H9 (cell line): ENCODE results near the gene HDAC7. TPM values are rescaled to one million over a fixed set of nuclear protein-coding genes. Genes with fewer than 3 reads are reported as not detected.

Experiments
- DNase-seq: peaks from one replicate; pipeline ENCODE4 v3.0.0-alpha.2; 2017
- H2AFZ ChIP-seq: one replicate; pipeline ENCODE4 v1.6.1; 2013; ENCODE audit warnings: mild to moderate bottlenecking, low read length, control low read depth, moderate library complexity
- H2AK5ac ChIP-seq: 2 replicates; pipeline ENCODE4 v1.6.1; 2013; ENCODE audit warnings: low read length, control low read depth, mixed read lengths; ENCODE audit not compliant: insufficient read length
- H2BK120ac ChIP-seq: one replicate; pipeline ENCODE4 v1.6.1; 2013; ENCODE audit warnings: low read depth, mild to moderate bottlenecking, low read length, control low read depth, inconsistent platforms; ENCODE audit not compliant: poor library complexity, severe bottlenecking
- H2BK12ac ChIP-seq: 2 replicates; pipeline ENCODE4 v1.6.1; 2013; ENCODE audit warnings: low read length, control low read depth, mixed read lengths, low read depth; ENCODE audit not compliant: insufficient read length
- H2BK15ac ChIP-seq: 2 replicates; pipeline ENCODE4 v1.6.1; 2013; ENCODE audit warnings: low read depth, low read length, control low read depth
- H2BK20ac ChIP-seq: one replicate; pipeline ENCODE4 v1.6.1; 2013; ENCODE audit warnings: low read depth, mild to moderate bottlenecking, low read length, control low read depth, inconsistent platforms; ENCODE audit not compliant: poor library complexity, severe bottlenecking
- H2BK5ac ChIP-seq: 2 replicates; pipeline ENCODE4 v1.6.1; 2013; ENCODE audit warnings: low read length, control low read depth, mixed read lengths; ENCODE audit not compliant: insufficient read length
- H3K14ac ChIP-seq: 2 replicates; pipeline ENCODE4 v1.6.1; 2013; ENCODE audit warnings: low read length, control low read depth; ENCODE audit not compliant: insufficient read depth
- H3K18ac ChIP-seq: 2 replicates; pipeline ENCODE4 v1.6.1; 2013; ENCODE audit warnings: low read depth, mild to moderate bottlenecking, mixed read lengths, low read length, control low read depth; ENCODE audit not compliant: insufficient read length
- H3K23ac ChIP-seq: 2 replicates; pipeline ENCODE4 v1.6.1; 2013; ENCODE audit warnings: low read length, control low read depth, mixed read lengths, low read depth; ENCODE audit not compliant: insufficient read length
- H3K23me2 ChIP-seq: 2 replicates; pipeline ENCODE4 v1.6.1; 2013; ENCODE audit warnings: low read depth, mild to moderate bottlenecking, mixed read lengths, low read length, control low read depth; ENCODE audit not compliant: insufficient read length, poor library complexity, severe bottlenecking
- H3K27ac ChIP-seq: 2 replicates; pipeline ENCODE4 v1.5.1; 2013; ENCODE audit warnings: low read length, control low read depth, mixed read lengths, low read depth; ENCODE audit not compliant: insufficient read length
- H3K27me3 ChIP-seq: 2 replicates; pipeline ENCODE4 v1.6.1; 2013; ENCODE audit warnings: low read length, control low read depth, inconsistent platforms; ENCODE audit not compliant: insufficient read depth
- H3K4ac ChIP-seq: 2 replicates; pipeline ENCODE4 v1.6.1; 2013; ENCODE audit warnings: low read depth, mild to moderate bottlenecking, control low read depth, inconsistent platforms, low read length, moderate library complexity
- H3K4me1 ChIP-seq: 2 replicates; pipeline ENCODE4 v1.6.1; 2013; ENCODE audit warnings: low read length, control low read depth, inconsistent platforms; ENCODE audit not compliant: insufficient read depth
- H3K4me2 ChIP-seq: 2 replicates; pipeline ENCODE4 v1.6.1; 2013; ENCODE audit warnings: low read length, control low read depth, mixed read lengths; ENCODE audit not compliant: insufficient read length, insufficient read depth
- H3K56ac ChIP-seq: 2 replicates; pipeline ENCODE4 v1.6.1; 2013; ENCODE audit warnings: low read depth, mild to moderate bottlenecking, mixed read lengths, low read length, control low read depth; ENCODE audit not compliant: insufficient read length
- H3K79me1 ChIP-seq: 2 replicates; pipeline ENCODE4 v1.6.1; 2013; ENCODE audit warnings: low read depth, mild to moderate bottlenecking, moderate library complexity, low read length, control low read depth, inconsistent platforms; ENCODE audit not compliant: insufficient read depth, poor library complexity, severe bottlenecking
- H3K79me2 ChIP-seq: 2 replicates; pipeline ENCODE4 v1.6.1; 2013; ENCODE audit warnings: low read length, control low read depth, inconsistent platforms; ENCODE audit not compliant: insufficient read depth
- H3K9ac ChIP-seq: 2 replicates; pipeline ENCODE4 v1.6.1; 2013; ENCODE audit warnings: low read length, control low read depth, mixed read lengths; ENCODE audit not compliant: insufficient read length; ENCODE audit errors: extremely low read depth
- H3K9me3 ChIP-seq: one replicate; pipeline ENCODE4 v1.6.1; 2013; ENCODE audit warnings: low read depth, low read length, inconsistent platforms; ENCODE audit not compliant: control insufficient read depth
- H3T11ph ChIP-seq: one replicate; pipeline ENCODE4 v1.6.1; 2013; ENCODE audit warnings: mild to moderate bottlenecking, low read length, control low read depth, inconsistent platforms
- H4K20me1 ChIP-seq: one replicate; pipeline ENCODE4 v1.6.1; 2013; ENCODE audit not compliant: control insufficient read depth, insufficient read length, insufficient read depth
- H4K5ac ChIP-seq: 2 replicates; pipeline ENCODE4 v1.6.1; 2013; ENCODE audit warnings: low read depth, mild to moderate bottlenecking, mixed read lengths, low read length, control low read depth; ENCODE audit not compliant: insufficient read length
- H4K8ac ChIP-seq: replicated peaks from 2 replicates; pipeline ENCODE4 v1.6.1; 2013; ENCODE audit warnings: low read length, control low read depth, mixed read lengths, low read depth; ENCODE audit not compliant: insufficient read length
- H4K91ac ChIP-seq: 2 replicates; pipeline ENCODE4 v1.6.1; 2013; ENCODE audit warnings: low read depth, mild to moderate bottlenecking, moderate library complexity, mixed read lengths, low read length, control low read depth; ENCODE audit not compliant: insufficient read length
- H3K27ac Mint-ChIP-seq, 3 experiments: 2 replicates in 2 of 3; 3 replicates in 1 of 3; pipeline ENCODE4 v1.8.0; 2020 to 2021; ENCODE audit warnings: mixed read lengths in 3 of 3, mild to moderate bottlenecking in 1 of 3, moderate library complexity in 1 of 3
- H3K27me3 Mint-ChIP-seq: 2 replicates; pipeline ENCODE4 v1.8.0; 2021; ENCODE audit warnings: low read depth, mild to moderate bottlenecking, moderate library complexity, mixed read lengths
- H3K36me3 Mint-ChIP-seq, 3 experiments: 2 replicates in 2 of 3; 3 replicates in 1 of 3; pipeline ENCODE4 v1.8.0; 2020 to 2021; ENCODE audit warnings: low read depth in 3 of 3, mixed read lengths in 3 of 3; ENCODE audit not compliant: insufficient read depth in 1 of 3
- H3K4me1 Mint-ChIP-seq, 2 experiments: 2 replicates each; pipeline ENCODE4 v1.8.0; 2020; ENCODE audit warnings: mixed read lengths in 2 of 2
- H3K4me3 Mint-ChIP-seq, 2 experiments: 2 replicates in 1 of 2; 3 replicates in 1 of 2; pipeline ENCODE4 v1.8.0; 2020 to 2021; ENCODE audit warnings: mild to moderate bottlenecking in 2 of 2, mixed read lengths in 2 of 2, moderate library complexity in 1 of 2
- H3K9me3 Mint-ChIP-seq, 2 experiments: 2 replicates in 1 of 2; 3 replicates in 1 of 2; pipeline ENCODE4 v1.8.0; 2020; ENCODE audit warnings: mild to moderate bottlenecking in 2 of 2, mixed read lengths in 2 of 2, moderate library complexity in 1 of 2
- CTCF ChIP-seq: fragments of 200-600 bp; sonication (generic); conservative IDR thresholded peaks from 3 replicates; pipeline ENCODE4 v1.8.0; 2021; ENCODE audit warnings: antibody characterized with exemption, mild to moderate bottlenecking
- WGBS: extraction: QIAGEN DNeasy Blood & Tissue Kit; methylation state at CpG from one replicate; pipeline ENCODE4 v1.1.7; 2013; ENCODE audit warnings: missing lambda C conversion rate, low lambda C conversion rate, mixed read lengths; ENCODE audit not compliant: insufficient read length; ENCODE audit errors: extremely low coverage; 5-methylcytosine and 5-hydroxymethylcytosine counted together
- total RNA-seq: library from RNA; stranded (reverse); gene quantifications from 2 replicates; pipeline ENCODE4 v1.2.1, GENCODE V29; 2021

HDAC7 gene
- total RNA-seq, 1 experiment from 2014 or later, result 72.1 TPM

- Histone ChIP-seq H3K4ac (no peak overlapping the region), H3K56ac (no peak overlapping the region), H4K91ac (no peak overlapping the region), H3K23ac (no peak overlapping the region), H2AFZ (no peak overlapping the region), H3K79me2 (no peaks in the 10 kb centered on the region), H2AK5ac (no peak overlapping the region), H3K79me1 (no peaks in the 10 kb centered on the region), H3K4me2 (no peak overlapping the region), H4K5ac (no peak overlapping the region), H4K8ac (no peak overlapping the region), H3K4me1 (peaks cover 3% of the 10 kb centered on the region; the same call in 1 of the 2 replicates), H2BK12ac (no peak overlapping the region), H3K23me2 (no peaks in the 10 kb centered on the region), H2BK20ac (no peak overlapping the region), H3K27ac (no peak overlapping the region), H3K27me3 (no peaks in the 10 kb centered on the region), H3K18ac (no peak overlapping the region), H3K9ac (no peak overlapping the region), H4K20me1 (no peaks in the 10 kb centered on the region), H2BK5ac (no peak overlapping the region), H3T11ph (no peak overlapping the region), H2BK120ac (no peak overlapping the region), H3K9me3 (no peaks in the 10 kb centered on the region), H3K14ac (no peak overlapping the region), H2BK15ac (no peak overlapping the region)
- Mint-ChIP-seq H3K27me3 (peaks cover 4% of the 10 kb centered on the region), H3K36me3 (no peaks in the 10 kb centered on the region; a peak in 1 of 7 replicates), H3K27ac (no peak overlapping the region), H3K4me1 (peaks cover 21 to 37% of the 10 kb centered on the region in 2 experiments), H3K4me3 (no peak overlapping the region), H3K9me3 (no peaks in the 10 kb centered on the region)
- DNase-seq, result no peak
- WGBS, result no CpG with 5 or more reads among the region's 17 CpGs
- no peak for TF ChIP-seq CTCF
These were observed 81.6 kb downstream of the HDAC7 start for GRCh38 chr12:47737936-47738594.
